ENCODE measurements around the gene SSTR5.

SSTR5 gene

DNA sequence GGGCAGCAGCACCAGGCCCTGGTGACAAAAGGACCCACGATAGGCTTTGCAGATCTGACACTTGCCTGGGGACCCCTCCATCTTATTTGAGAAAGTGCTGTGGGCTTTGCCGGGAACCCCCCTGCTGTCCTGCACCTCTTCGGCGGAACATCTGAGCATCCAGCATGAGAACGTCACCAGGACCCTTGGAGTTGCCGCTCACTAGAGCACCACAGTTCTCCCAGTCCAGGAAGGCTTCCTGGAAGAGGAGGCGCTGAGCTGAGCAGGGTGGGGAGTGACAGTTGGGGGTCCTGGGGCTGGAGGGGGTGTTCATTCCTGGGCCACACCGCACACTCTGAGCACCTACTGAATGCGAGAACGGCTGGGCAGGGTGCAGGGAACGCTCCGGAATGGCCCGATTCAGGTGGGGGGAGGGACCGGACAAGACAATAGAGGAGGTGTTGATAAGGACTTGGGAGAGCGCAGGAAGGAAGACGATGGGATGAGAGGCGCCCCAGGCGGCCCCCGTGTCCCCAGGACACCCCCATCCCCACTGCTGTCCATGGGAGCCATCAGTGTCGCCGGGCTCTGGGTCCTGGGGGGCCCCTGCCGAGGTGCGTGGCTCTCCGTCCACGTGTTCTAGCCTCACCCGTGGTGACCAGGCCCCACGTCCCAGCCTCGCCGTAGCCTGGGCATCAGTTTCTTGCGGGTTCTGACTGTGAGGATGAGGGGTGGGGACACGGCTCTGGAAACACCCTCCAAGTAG lies 55.6 kb downstream of the SSTR5 start:
- H3K27ac ChIP-seq (ENCODE audit: poor library complexity, severe bottlenecking): no peak overlapping the region
- no peak for DNase-seq (ENCODE audit: low spot score)
- H3K27me3 ChIP-seq (ENCODE audit: insufficient read depth, poor library complexity, severe bottlenecking): no peaks in the 10 kb centered on the region
- no peak for ATAC-seq (ENCODE audit: low read depth)
- TF ChIP-seq, protein P1, sequence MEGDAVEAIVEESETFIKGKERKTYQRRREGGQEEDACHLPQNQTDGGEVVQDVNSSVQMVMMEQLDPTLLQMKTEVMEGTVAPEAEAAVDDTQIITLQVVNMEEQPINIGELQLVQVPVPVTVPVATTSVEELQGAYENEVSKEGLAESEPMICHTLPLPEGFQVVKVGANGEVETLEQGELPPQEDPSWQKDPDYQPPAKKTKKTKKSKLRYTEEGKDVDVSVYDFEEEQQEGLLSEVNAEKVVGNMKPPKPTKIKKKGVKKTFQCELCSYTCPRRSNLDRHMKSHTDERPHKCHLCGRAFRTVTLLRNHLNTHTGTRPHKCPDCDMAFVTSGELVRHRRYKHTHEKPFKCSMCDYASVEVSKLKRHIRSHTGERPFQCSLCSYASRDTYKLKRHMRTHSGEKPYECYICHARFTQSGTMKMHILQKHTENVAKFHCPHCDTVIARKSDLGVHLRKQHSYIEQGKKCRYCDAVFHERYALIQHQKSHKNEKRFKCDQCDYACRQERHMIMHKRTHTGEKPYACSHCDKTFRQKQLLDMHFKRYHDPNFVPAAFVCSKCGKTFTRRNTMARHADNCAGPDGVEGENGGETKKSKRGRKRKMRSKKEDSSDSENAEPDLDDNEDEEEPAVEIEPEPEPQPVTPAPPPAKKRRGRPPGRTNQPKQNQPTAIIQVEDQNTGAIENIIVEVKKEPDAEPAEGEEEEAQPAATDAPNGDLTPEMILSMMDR (IDR thresholded peaks at IDR 0.05; ENCODE audit: poor library complexity, severe bottlenecking): no peak
- H3K36me3 ChIP-seq (ENCODE audit: low read depth): no peaks in the 10 kb centered on the region
- H3K9me3 ChIP-seq (ENCODE audit: severe bottlenecking): no peaks in the 10 kb centered on the region
- no peak overlapping the region for H3K4me3 ChIP-seq (ENCODE audit: severe bottlenecking)
- H3K4me1 ChIP-seq (ENCODE audit: insufficient read depth, poor library complexity, severe bottlenecking): no peaks in the 10 kb centered on the region

DNA sequence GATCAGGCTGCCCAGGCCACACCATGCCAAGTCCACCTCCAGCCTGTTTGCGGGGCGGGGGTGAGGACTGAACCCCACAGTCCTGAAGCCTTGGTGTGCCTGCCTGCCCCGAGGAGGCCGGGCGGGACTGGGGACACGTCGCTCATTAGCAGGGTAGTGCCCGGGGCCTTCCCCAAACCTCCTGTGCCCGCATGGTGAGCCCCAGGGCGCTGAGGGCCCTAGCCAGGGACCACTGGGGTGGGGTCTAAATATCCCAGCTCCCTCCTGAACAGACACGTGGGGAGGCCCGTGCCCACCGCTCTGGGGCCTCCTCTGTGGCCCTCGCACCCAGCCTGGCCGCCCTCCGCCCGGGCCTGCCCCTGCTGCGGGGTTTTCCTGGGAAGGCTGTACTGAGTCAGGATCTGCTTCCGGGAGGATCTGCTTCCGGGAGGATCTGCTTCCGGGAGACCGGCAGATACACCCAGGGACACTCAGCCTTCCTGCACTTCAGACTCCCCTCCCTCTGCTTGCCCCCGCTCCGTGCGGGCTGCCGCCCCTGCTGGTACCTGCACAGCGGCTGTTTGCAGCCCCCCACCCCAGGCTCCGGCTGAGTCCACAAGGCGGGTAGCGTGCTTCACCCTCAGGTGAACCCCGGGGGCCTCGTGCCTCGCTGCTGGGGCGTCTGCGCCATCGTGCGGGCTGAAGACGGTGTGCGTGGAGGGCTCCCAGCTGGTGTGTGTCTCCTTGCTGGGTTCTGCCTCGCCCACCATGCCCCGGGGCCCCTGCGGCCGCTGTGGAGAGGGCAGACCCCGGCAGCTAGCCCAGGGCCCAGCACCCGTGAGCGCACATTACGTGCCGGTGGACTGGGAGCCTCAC lies 56.8 kb downstream of the SSTR5 start:
- DNase-seq (ENCODE audit: low spot score): no peak
- TF ChIP-seq, protein P1 (IDR thresholded peaks at IDR 0.05; ENCODE audit: poor library complexity, severe bottlenecking): no peak
- no peak overlapping the region for H3K27ac ChIP-seq (ENCODE audit: poor library complexity, severe bottlenecking)
- H3K9me3 ChIP-seq (ENCODE audit: severe bottlenecking): no peaks in the 10 kb centered on the region
- H3K4me3 ChIP-seq (ENCODE audit: severe bottlenecking): no peak overlapping the region
- ATAC-seq (ENCODE audit: low read depth): no peak
- no peaks in the 10 kb centered on the region for H3K4me1 ChIP-seq (ENCODE audit: insufficient read depth, poor library complexity, severe bottlenecking)
- no peaks in the 10 kb centered on the region for H3K36me3 ChIP-seq (ENCODE audit: low read depth)
- peaks cover 12% of the 10 kb centered on the region for H3K27me3 ChIP-seq (ENCODE audit: insufficient read depth, poor library complexity, severe bottlenecking)

DNA sequence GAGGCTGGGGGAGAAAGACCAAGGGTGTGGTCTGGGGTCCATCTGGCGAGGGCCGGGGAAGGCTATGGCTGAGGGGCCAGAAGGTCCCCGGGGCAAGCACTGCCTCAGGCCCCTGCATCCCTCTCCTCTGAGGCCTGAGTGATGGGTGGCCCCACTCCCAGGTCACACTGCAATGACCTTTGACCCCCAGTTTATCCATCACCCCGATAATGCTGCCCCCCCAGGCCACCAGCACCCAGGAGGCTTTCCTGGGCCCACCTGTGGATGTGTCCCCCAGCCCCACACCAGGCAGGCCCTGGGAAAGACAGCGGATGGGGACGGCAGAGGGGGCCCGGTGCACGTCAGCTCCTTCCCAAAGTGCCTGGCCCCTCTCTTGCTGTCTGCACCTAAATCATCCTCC lies 57.8 kb downstream of the SSTR5 start:
- Histone ChIP-seq H3K4me1 (ENCODE audit: insufficient read depth, poor library complexity, severe bottlenecking) (no peaks in the 10 kb centered on the region), H3K4me3 (ENCODE audit: severe bottlenecking) (no peak overlapping the region), H3K27ac (ENCODE audit: poor library complexity, severe bottlenecking) (no peak overlapping the region), H3K9me3 (ENCODE audit: severe bottlenecking) (no peaks in the 10 kb centered on the region), H3K27me3 (ENCODE audit: insufficient read depth, poor library complexity, severe bottlenecking) (peaks cover 21% of the 10 kb centered on the region), H3K36me3 (ENCODE audit: low read depth) (no peaks in the 10 kb centered on the region)
- DNase-seq (ENCODE audit: low spot score): no peak
- TF ChIP-seq, protein P1 (IDR thresholded peaks at IDR 0.05; ENCODE audit: poor library complexity, severe bottlenecking): no peak
- ATAC-seq (ENCODE audit: low read depth): no peak
